HCT116 (cell line): ENCODE results near the gene FBXO48. TPM values are rescaled to one million over a fixed set of nuclear protein-coding genes. Genes with fewer than 3 reads are reported as not detected.

Experiments
- ATAC-seq: fragments of 200-7000 bp; cut with Tn5 transposase; 2 replicates; pipeline ENCODE4 v1.9.1; 2020; ENCODE audit warnings: mild to moderate bottlenecking, moderate library complexity
- BruUV-seq: library from RNA; stranded (reverse); fragments of 400-500 nt; replicated peaks from 2 replicates; lab custom pipeline; 2021; lab: Mats Ljungman, UMichigan
- CTCF ChIA-PET: fragments of 300-600 bp; sonication (Branson Sonifier 250); formaldehyde crosslinking; loops from one replicate; lab custom pipeline; 2021; ENCODE audit warnings: antibody characterized with exemption; lab: Charles Lee
- POLR2A ChIA-PET: fragments of 300-600, 350-600 bp; sonication (Branson Sonifier 250); formaldehyde crosslinking; loops from one replicate; lab custom pipeline; 2021; ENCODE audit warnings: antibody characterized with exemption; lab: Charles Lee
- RAD21 ChIA-PET, 2 experiments: fragments of 300-600 bp; sonication (Branson Sonifier 250); formaldehyde crosslinking; loops; one replicate each; lab custom pipeline; 2023; ENCODE audit warnings: low total read pairs in 2 of 2; ENCODE audit not compliant: uncharacterized antibody in 2 of 2, unreplicated experiment in 2 of 2, low non-redundant PET in 1 of 2; lab: Charles Lee
- DNase-seq: peaks from one replicate; pipeline ENCODE4 v3.0.0-alpha.2; 2010; ENCODE audit warnings: low read depth, low spot score
- H2AFZ ChIP-seq: fragments of 200-600 bp; shearing (Covaris generic), sonication (generic); 2 replicates; pipeline ENCODE4 v1.6.1; 2017; ENCODE audit warnings: low read depth, mixed run types, mixed read lengths, antibody characterized with exemption, low read length; ENCODE audit not compliant: poor library complexity, severe bottlenecking
- H3K27ac ChIP-seq: 2 replicates; pipeline ENCODE4 v1.5.1; 2012; ENCODE audit warnings: low read depth, low read length
- H3K27me3 ChIP-seq: fragments of 200-600 bp; sonication (generic); 2 replicates; pipeline ENCODE4 v1.6.1; 2016; ENCODE audit warnings: mixed run types, low read length, mixed read lengths; ENCODE audit not compliant: insufficient read depth
- H3K36me3 ChIP-seq, 2 experiments: fragments of 200-500 bp in 1 of 2; fragments of 200-600 bp in 1 of 2; sonication (Bioruptor generic) in 1 of 2; sonication (generic) in 1 of 2; 2 replicates each; pipeline versions ENCODE4 v1.5.1 to v1.6.1; 2014 to 2016; ENCODE audit warnings: low read length in 2 of 2, inconsistent platforms in 1 of 2, mixed read lengths in 1 of 2, mixed run types in 1 of 2; ENCODE audit not compliant: insufficient read depth in 2 of 2, control insufficient read depth in 1 of 2
- H3K4me1 ChIP-seq, 2 experiments: fragments of 200-600 bp in 1 of 2; sonication (generic) in 1 of 2; 2 replicates each; pipeline versions ENCODE4 v1.5.1 to v1.6.1; 2012 to 2017; ENCODE audit warnings: low read length in 2 of 2, inconsistent platforms in 1 of 2, mild to moderate bottlenecking in 1 of 2, mixed read lengths in 1 of 2, mixed run types in 1 of 2, moderate library complexity in 1 of 2; ENCODE audit not compliant: insufficient read depth in 2 of 2, control insufficient read depth in 1 of 2
- H3K4me2 ChIP-seq: fragments of 200-600 bp; sonication (generic); 2 replicates; pipeline ENCODE4 v1.6.1; 2017; ENCODE audit warnings: mixed run types, low read length, mixed read lengths
- H3K4me3 ChIP-seq, 2 experiments: fragments of 200-600 bp in 1 of 2; sonication (generic) in 1 of 2; replicated peaks in 1 of 2; 2 replicates each; pipeline ENCODE4 v1.5.1; 2011 to 2016; ENCODE audit warnings: low read length in 2 of 2, control low read depth in 1 of 2, low read depth in 1 of 2, mild to moderate bottlenecking in 1 of 2, mixed read lengths in 1 of 2, mixed run types in 1 of 2
- H3K79me2 ChIP-seq: fragments of 200-600 bp; sonication (generic); 2 replicates; pipeline ENCODE4 v1.6.1; 2017; ENCODE audit warnings: mild to moderate bottlenecking, mixed run types, low read length, moderate library complexity, mixed read lengths; ENCODE audit not compliant: insufficient read depth
- H3K9ac ChIP-seq: fragments of 200-600 bp; sonication (generic); 2 replicates; pipeline ENCODE4 v1.6.1; 2016; ENCODE audit warnings: low read length, mixed read lengths
- H3K9me2 ChIP-seq: fragments of 200-600 bp; sonication (generic), shearing (Covaris generic); 2 replicates; pipeline ENCODE4 v1.6.1; 2017; ENCODE audit warnings: mixed run types, mild to moderate bottlenecking, moderate library complexity; ENCODE audit not compliant: insufficient read depth
- H3K9me3 ChIP-seq, 2 experiments: fragments of 200-500 bp in 1 of 2; fragments of 200-600 bp in 1 of 2; sonication (Bioruptor generic) in 1 of 2; sonication (generic) in 1 of 2; 2 replicates each; pipeline ENCODE4 v1.6.1; 2014 to 2017; ENCODE audit warnings: low read length in 2 of 2, mixed read lengths in 2 of 2, inconsistent platforms in 1 of 2, low read depth in 1 of 2, mild to moderate bottlenecking in 1 of 2, mixed run types in 1 of 2, moderate library complexity in 1 of 2; ENCODE audit not compliant: control insufficient read depth in 1 of 2, insufficient read depth in 1 of 2
- H4K20me1 ChIP-seq: fragments of 200-600 bp; sonication (generic), shearing (Covaris generic); 2 replicates; pipeline ENCODE4 v1.6.1; 2017; ENCODE audit warnings: mixed run types, mild to moderate bottlenecking, moderate library complexity; ENCODE audit not compliant: insufficient read depth
- ATF3 ChIP-seq: IDR thresholded peaks from 2 replicates; pipeline ENCODE4 v1.6.1; 2012
- CEBPB ChIP-seq: IDR thresholded peaks from 2 replicates; pipeline ENCODE4 v1.6.1; 2012; ENCODE audit warnings: low read depth
- EGR1 ChIP-seq: IDR thresholded peaks from 2 replicates; pipeline ENCODE4 v1.6.1; 2012; ENCODE audit warnings: low read depth
- ELF1 ChIP-seq: IDR thresholded peaks from 2 replicates; pipeline ENCODE4 v1.6.1; 2012; ENCODE audit warnings: low read depth, borderline replicate concordance
- EZH2phosphoT487 ChIP-seq: fragments of 200-600 bp; IDR thresholded peaks from 2 replicates; pipeline ENCODE4 v1.6.1; 2018; ENCODE audit warnings: antibody characterized with exemption, borderline replicate concordance
- FOSL1 ChIP-seq: IDR thresholded peaks from 2 replicates; pipeline ENCODE4 v1.6.1; 2012; ENCODE audit warnings: low read depth
- JUND ChIP-seq: IDR thresholded peaks from 2 replicates; pipeline ENCODE4 v1.6.1; 2012
- TCF7L2 ChIP-seq: IDR thresholded peaks from 2 replicates; pipeline ENCODE4 v1.7.0; 2011; ENCODE audit warnings: borderline replicate concordance, inconsistent platforms; ENCODE audit not compliant: insufficient read depth, insufficient read length; ENCODE audit errors: extremely low read depth
- ZFX ChIP-seq: fragments of 450-650 bp; IDR thresholded peaks from 2 replicates; pipeline ENCODE4 v1.6.1; 2017
- ZNF274 ChIP-seq: fragments of 200-500 bp; sonication (Bioruptor generic); IDR thresholded peaks from 2 replicates; pipeline ENCODE4 v1.6.1; 2014; ENCODE audit warnings: mild to moderate bottlenecking, low read depth, low read length, inconsistent platforms
- intact Hi-C: fragments of 100-400 bp; cut with micrococcal nuclease; formaldehyde crosslinking; loops from 2 replicates; pipeline ENCODE4 v1.10.0; 2022
- total RNA-seq: library from RNA; stranded (reverse); gene quantifications from one replicate; pipeline ENCODE4 v1.2.1, GENCODE V29; 2021; ENCODE audit not compliant: unreplicated experiment
- TF ChIP-seq, protein P1 (sequence below): IDR thresholded peaks from 2 replicates; pipeline ENCODE4 v1.6.1; 2012; ENCODE audit warnings: low read depth
- TF ChIP-seq, protein P2 (sequence below), 3 experiments: fragments of 200-600 bp in 1 of 3; sonication (generic) in 1 of 3; IDR thresholded peaks in 2 of 3; conservative IDR thresholded peaks in 1 of 3; 2 replicates each; pipeline ENCODE4 v1.5.1; 2012 to 2017; ENCODE audit warnings: low read depth in 2 of 3, low read length in 2 of 3, antibody characterized with exemption in 1 of 3, borderline replicate concordance in 1 of 3, control low read depth in 1 of 3, mild to moderate bottlenecking in 1 of 3, mixed read lengths in 1 of 3, mixed run types in 1 of 3, moderate library complexity in 1 of 3; ENCODE audit not compliant: insufficient read depth in 1 of 3

Gene FBXO48
- total RNA-seq, 1 experiment from 2014 or later, result 0.91 TPM

- intact Hi-C loops, result loop anchor here (5.0 kb wide), 1 partner anchor 441 kb away; no protein-coding TSS in a partner anchor
- Histone ChIP-seq H3K4me1 (peaks cover 4 to 18% of the 10 kb centered on the region in 2 experiments; a peak in 3 of 4 replicates), H3K9me3 (no peaks in the 10 kb centered on the region), H3K36me3 (no peaks in the 10 kb centered on the region), H2AFZ (peak overlapping the region; percentile 74), H3K9me2 (no peaks in the 10 kb centered on the region), H3K4me2 (peak overlapping the region; percentile 96), H3K4me3 (peak overlapping the region; percentile 82 to 85), H3K27ac (0 out of 2 replicates have a peak overlapping the region, but pooled peaks have one; percentile 3), H4K20me1 (no peaks in the 10 kb centered on the region; the same call in 1 of the 2 replicates), H3K27me3 (no peaks in the 10 kb centered on the region), H3K9ac (peak overlapping the region; percentile 77), H3K79me2 (no peaks in the 10 kb centered on the region)
- no TSS peak for BruUV-seq
- DNase-seq (no peak), ATAC-seq (no peak)
- ChIA-PET RAD21 (interaction anchor here in 1 of 2 experiments (1.1 kb wide), 1 partner anchor 459 kb away, joined by 3 read pairs; no protein-coding TSS in a partner anchor), POLR2A (no interaction called here), CTCF (interaction anchor here (0.6 to 3.5 kb wide), 13 partner anchors 21 to 548 kb away, joined by 3 to 22 read pairs (median 4); no protein-coding TSS in a partner anchor)
- TF ChIP-seq ELF1 (no peak), TCF7L2 (no peak), ATF3 (no peak), EZH2phosphoT487 (no peak), CEBPB (no peak), ZNF274 (no peak), EGR1 (no peak), FOSL1 (no peak), JUND (no peak), ZFX (no peak)
- TF ChIP-seq, protein P1, sequence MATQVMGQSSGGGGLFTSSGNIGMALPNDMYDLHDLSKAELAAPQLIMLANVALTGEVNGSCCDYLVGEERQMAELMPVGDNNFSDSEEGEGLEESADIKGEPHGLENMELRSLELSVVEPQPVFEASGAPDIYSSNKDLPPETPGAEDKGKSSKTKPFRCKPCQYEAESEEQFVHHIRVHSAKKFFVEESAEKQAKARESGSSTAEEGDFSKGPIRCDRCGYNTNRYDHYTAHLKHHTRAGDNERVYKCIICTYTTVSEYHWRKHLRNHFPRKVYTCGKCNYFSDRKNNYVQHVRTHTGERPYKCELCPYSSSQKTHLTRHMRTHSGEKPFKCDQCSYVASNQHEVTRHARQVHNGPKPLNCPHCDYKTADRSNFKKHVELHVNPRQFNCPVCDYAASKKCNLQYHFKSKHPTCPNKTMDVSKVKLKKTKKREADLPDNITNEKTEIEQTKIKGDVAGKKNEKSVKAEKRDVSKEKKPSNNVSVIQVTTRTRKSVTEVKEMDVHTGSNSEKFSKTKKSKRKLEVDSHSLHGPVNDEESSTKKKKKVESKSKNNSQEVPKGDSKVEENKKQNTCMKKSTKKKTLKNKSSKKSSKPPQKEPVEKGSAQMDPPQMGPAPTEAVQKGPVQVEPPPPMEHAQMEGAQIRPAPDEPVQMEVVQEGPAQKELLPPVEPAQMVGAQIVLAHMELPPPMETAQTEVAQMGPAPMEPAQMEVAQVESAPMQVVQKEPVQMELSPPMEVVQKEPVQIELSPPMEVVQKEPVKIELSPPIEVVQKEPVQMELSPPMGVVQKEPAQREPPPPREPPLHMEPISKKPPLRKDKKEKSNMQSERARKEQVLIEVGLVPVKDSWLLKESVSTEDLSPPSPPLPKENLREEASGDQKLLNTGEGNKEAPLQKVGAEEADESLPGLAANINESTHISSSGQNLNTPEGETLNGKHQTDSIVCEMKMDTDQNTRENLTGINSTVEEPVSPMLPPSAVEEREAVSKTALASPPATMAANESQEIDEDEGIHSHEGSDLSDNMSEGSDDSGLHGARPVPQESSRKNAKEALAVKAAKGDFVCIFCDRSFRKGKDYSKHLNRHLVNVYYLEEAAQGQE, result no peak
- TF ChIP-seq, protein P2, sequence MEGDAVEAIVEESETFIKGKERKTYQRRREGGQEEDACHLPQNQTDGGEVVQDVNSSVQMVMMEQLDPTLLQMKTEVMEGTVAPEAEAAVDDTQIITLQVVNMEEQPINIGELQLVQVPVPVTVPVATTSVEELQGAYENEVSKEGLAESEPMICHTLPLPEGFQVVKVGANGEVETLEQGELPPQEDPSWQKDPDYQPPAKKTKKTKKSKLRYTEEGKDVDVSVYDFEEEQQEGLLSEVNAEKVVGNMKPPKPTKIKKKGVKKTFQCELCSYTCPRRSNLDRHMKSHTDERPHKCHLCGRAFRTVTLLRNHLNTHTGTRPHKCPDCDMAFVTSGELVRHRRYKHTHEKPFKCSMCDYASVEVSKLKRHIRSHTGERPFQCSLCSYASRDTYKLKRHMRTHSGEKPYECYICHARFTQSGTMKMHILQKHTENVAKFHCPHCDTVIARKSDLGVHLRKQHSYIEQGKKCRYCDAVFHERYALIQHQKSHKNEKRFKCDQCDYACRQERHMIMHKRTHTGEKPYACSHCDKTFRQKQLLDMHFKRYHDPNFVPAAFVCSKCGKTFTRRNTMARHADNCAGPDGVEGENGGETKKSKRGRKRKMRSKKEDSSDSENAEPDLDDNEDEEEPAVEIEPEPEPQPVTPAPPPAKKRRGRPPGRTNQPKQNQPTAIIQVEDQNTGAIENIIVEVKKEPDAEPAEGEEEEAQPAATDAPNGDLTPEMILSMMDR (IDR thresholded peaks at IDR 0.05 in 2 of 3, conservative IDR thresholded peaks at IDR 0.05 in 1 of 3; ENCODE audit: borderline replicate concordance in 1 of 3, insufficient read depth in 1 of 3, low read depth in 2 of 3, low read length in 2 of 3), result no peak
These were observed 725 bp downstream of the FBXO48 start for GRCh38 chr2:68466361-68466777.
